SIG-M5 treated with dmso at 0.1 percent for 504 hours (cell line): ENCODE data around the gene GPR35.
"Not testable (repeated sequence)": the region's sequence is repeated elsewhere in the genome, so short reads cannot be mapped to it uniquely, and the experiment has no call there.

Source experiments
- DNase-seq: peaks from one replicate; lab custom pipeline; 2025; ENCODE audit not compliant: unreplicated experiment; lab: John Stamatoyannopoulos, UW

The GPR35 gene

DNA sequence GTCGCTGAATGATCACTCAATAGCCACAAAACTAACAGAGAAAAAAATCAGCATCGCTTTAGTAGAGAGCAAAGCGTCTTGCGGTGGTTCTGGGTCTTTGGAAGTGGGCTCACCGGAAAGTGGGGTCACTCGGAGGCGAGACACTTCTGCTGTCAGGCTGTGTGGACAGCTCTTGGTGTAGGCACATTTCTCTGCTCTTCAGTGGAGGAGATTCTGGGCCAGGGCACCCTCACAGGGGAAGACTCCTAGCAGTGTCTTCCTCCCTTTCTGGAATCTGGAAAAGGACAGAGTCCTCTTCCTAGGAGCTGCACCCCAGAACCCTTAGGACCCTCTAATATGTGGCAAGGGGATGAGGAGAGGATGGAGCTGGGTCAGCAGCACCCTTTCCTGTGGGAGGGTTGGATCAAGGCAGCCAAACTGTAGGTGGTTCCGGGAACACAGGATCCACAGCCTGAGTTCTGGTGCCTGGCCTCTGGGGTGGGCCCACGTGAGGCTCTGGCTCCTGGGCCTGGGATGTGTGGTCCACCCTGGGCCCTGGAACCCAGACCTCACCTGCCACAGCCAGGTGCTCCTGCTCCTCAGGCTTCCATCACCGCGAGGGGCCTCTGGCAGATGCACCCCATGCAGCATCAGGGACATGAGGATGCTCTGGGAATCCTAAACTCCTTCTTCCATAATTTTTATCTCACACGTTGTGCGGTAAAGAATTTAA lies 25.1 kb downstream of the GPR35 start:
- no peak for DNase-seq

DNA sequence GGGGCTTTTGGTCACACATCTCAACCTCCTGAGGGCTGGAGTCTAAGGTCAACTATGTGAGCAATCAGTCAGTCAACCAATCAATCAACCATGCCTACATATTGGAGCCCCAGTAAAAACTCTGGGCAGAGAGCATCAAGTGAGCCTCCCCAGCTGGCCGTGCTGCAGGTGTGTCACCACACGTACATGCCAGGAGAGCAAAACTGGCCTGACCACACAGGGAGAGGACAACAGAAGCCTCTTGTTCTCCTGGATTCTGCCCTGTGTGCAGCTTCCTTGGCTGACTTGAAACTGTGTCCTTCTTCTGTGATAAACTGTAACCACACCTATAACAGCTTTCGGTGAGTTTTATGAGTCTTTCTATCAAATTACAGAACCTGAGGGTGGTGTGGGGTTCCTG lies 25.9 kb downstream of the GPR35 start:
- DNase-seq: no peak

- DNase-seq: peak; percentile 11
Observed at GRCh38 chr2:240655931-240656886, 30.9 kb downstream of the GPR35 start.

DNA sequence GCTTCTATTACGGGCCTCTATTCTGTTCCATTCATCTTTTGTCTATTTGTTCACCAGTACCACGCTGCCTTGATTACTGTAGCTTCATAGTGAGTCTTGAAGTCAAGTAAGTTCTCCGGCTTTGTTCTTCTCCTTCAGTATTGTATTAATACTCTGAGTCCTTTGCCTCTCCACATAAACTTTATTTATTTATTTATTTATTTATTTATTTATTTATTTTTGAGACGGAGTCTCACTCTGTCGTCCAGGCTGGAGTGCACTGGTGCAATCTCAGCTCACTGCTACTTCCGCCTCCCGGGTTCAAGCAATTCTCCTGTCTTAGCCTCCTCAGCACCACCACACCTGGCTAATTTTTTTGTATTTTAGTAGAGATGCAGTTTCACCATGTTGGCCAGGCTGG lies 34.6 kb downstream of the GPR35 start:
- not testable (repeated sequence) for DNase-seq

GRCh38 chr2:240662681-240663080 lies 37.4 kb downstream of the GPR35 start:
- no peak for DNase-seq

- DNase-seq: no peak
Observed at GRCh38 chr2:240663546-240664190, 38.4 kb downstream of the GPR35 start.

GRCh38 chr2:240664622-240665021 lies 39.3 kb downstream of the GPR35 start:
- DNase-seq: no peak

DNA sequence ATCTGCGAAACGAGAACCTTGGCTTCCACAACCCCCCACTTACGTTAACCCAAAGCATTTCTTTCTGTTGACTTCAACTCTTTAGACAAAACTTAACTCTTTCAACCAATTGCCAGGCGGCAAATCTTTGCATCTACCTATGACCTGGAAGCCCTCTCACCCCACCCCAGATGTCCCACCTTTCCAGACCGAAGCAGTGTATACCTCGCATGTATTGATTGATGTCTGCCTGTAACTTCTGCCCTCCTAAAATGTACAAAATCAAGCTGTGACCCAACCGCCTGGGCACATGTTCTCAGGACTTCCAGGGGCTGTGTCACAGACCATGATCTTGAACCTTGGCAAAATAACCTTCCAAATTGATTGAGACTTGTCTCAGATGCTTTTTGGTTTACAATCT lies 45.1 kb downstream of the GPR35 start:
- DNase-seq: no peak

DNA sequence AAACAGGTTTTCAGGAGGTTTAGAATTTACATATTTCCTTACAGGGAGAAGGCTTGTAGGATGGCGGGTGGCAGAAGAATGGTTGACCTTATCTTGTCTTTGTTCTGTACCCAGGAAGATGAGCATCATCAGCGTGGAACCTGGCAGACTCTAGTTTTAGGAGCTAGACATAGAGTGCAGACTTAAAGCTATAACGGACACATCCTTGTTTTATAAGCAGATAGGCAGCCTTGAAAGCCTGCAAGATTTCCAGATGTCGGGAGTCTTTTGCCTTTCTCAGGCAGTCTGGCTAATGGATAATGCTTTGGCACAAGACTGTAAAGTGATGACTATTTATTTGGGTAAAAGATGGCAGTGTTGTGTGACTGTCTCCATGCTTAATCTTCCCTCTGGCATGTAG lies 45.7 kb downstream of the GPR35 start:
- no peak for DNase-seq

- no peak for DNase-seq
Observed at GRCh38 chr2:240672076-240672700, 46.9 kb downstream of the GPR35 start.

GRCh38 chr2:240672701-240673190 lies 47.5 kb downstream of the GPR35 start:
- DNase-seq: no peak

- DNase-seq: not testable (repeated sequence)
Observed at GRCh38 chr2:240674461-240675184, 49.3 kb downstream of the GPR35 start.

DNA sequence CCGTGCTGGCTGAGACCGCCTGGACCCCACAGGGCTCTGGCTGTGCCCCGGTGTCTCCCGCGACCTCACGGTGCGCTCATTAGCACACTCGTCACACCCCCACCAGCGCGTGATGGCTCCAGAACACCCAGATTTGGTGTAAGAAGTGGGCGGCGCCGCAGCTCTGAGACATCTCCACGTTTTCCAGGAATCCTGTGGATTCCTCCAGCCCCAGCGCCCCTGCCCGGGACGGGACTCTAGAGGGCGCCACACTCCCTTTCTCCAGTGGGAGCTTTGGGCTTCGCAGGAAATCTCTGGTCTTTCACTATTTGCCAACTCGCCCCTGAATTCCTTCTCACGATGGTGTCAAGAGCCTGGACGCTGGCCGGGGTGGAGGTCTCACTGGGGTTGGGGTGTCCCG lies 50.1 kb downstream of the GPR35 start:
- not testable (repeated sequence) for DNase-seq

- DNase-seq: not testable (repeated sequence)
Observed at GRCh38 chr2:240678043-240678442, 52.8 kb downstream of the GPR35 start.

DNA sequence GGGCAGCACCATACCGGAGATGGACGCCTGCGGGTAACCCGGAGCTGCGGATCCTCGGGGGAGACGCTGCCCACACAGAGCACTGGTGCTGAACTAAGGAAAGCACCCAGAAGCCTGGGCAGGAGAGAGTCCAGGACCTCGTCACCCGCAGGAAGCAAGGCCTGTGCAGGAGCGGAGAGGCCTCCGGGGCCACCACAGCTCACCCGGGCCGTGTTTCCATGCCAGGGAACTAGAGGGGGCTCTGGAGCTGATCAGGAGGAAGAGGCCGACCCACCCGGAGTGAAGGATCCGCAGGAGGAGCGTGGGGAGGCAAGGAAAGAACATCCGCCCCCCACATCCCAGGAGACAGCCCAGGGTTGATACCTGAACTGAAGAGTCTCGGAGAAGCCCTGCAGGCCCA lies 53.6 kb downstream of the GPR35 start:
- DNase-seq: not testable (repeated sequence)

GRCh38 chr2:240680185-240680584 lies 54.9 kb downstream of the GPR35 start:
- DNase-seq: not testable (repeated sequence)
